GM10248 (cell line): ENCODE measurements around the gene DPP7.
A peak's percentile ranks its signal among the peaks of the same experiment; 100 is the strongest.

Source experiments
- CTCF ChIA-PET: fragments of 300-600 bp; sonication (Branson Sonifier 250); formaldehyde crosslinking; extraction: SDS; loops from one replicate; lab custom pipeline; 2021; ENCODE audit warnings: antibody characterized with exemption; lab: Yijun Ruan, JAX
- POLR2A ChIA-PET: fragments of 350-650 bp; sonication (Branson Sonifier 250); formaldehyde crosslinking; extraction: SDS; loops from one replicate; lab custom pipeline; 2020; ENCODE audit warnings: antibody characterized with exemption; lab: Yijun Ruan, JAX
- DNase-seq: peaks from one replicate; pipeline ENCODE4 v3.0.0; 2012; ENCODE audit errors: extremely low spot score
- TF ChIP-seq, protein P1 (sequence below): IDR thresholded peaks from 2 replicates; pipeline ENCODE4 v1.5.1; 2012; ENCODE audit warnings: mild to moderate bottlenecking, low read depth; ENCODE audit errors: extremely low read depth, missing control alignments, control extremely low read depth

The DPP7 gene

DNA sequence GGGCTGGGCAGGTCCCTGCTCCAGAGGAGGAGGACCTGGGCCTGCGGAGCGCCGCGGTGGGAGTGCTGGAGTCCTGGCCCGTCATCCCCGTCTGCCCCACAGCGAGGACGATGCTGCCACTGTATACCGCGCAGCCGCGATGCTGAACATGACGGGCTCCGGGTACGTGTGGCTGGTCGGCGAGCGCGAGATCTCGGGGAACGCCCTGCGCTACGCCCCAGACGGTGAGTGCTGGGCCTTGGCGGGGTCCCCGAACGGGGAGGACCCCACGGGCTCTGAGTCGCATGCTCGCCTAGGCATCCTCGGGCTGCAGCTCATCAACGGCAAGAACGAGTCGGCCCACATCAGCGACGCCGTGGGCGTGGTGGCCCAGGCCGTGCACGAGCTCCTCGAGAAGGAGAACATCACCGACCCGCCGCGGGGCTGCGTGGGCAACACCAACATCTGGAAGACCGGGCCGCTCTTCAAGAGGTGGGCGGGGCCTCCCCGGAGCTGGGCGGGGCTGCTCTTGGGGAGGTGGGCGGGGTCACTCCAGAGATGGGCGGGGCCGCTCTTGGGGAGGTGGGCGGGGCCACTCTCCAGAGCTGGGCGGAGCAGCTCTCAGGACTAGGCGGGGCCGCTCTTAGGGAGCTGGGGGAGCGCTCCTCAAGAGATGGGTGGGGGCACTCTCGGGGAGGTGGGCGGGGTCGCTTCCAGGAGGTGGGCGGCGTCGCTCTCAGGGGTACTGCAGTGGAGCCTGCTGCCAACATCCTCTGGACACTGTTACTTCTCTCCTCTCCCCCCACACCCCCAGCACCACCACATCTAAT is 42.2 kb upstream of the DPP7 start:
- ChIA-PET CTCF (interaction anchor here (0.6 to 2.2 kb wide), 10 partner anchors 10 to 128 kb away, joined by 3 to 7 read pairs (median 3); partner anchors contain the start of genes ABCA2, ANAPC2, GRIN1 and RNF224), POLR2A (interaction anchor here (1.2 kb wide), 1 partner anchor 84 kb away, joined by 5 read pairs; the partner anchor contains the start of gene TUBB4B)
- TF ChIP-seq, protein P1, sequence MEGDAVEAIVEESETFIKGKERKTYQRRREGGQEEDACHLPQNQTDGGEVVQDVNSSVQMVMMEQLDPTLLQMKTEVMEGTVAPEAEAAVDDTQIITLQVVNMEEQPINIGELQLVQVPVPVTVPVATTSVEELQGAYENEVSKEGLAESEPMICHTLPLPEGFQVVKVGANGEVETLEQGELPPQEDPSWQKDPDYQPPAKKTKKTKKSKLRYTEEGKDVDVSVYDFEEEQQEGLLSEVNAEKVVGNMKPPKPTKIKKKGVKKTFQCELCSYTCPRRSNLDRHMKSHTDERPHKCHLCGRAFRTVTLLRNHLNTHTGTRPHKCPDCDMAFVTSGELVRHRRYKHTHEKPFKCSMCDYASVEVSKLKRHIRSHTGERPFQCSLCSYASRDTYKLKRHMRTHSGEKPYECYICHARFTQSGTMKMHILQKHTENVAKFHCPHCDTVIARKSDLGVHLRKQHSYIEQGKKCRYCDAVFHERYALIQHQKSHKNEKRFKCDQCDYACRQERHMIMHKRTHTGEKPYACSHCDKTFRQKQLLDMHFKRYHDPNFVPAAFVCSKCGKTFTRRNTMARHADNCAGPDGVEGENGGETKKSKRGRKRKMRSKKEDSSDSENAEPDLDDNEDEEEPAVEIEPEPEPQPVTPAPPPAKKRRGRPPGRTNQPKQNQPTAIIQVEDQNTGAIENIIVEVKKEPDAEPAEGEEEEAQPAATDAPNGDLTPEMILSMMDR = no peak
- peak; percentile 83 for DNase-seq

DNA sequence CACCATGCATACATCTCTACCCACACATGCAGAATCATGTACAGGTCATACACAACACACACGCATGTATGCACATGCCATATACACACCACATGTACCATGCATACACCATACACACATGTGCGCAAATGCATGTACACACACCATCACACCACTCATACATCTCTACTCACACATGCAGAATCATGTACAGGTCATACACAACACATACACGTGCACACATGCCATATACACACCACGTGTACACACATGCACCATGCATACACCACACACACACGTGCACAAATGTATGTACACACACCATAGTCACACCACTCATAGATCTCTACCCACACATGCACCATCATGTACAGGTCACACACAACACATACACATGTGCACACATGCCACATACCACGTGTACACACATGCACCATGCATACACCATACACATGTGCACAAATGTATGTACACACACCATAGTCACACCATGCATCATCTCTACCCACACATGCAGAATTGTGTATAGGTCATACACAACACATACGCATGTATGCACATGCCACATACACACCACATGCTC is 38.4 kb upstream of the DPP7 start:
- TF ChIP-seq, protein P1 = no peak
- CTCF ChIA-PET = no interaction called here
- POLR2A ChIA-PET = no interaction called here
- DNase-seq = no peak

DNA sequence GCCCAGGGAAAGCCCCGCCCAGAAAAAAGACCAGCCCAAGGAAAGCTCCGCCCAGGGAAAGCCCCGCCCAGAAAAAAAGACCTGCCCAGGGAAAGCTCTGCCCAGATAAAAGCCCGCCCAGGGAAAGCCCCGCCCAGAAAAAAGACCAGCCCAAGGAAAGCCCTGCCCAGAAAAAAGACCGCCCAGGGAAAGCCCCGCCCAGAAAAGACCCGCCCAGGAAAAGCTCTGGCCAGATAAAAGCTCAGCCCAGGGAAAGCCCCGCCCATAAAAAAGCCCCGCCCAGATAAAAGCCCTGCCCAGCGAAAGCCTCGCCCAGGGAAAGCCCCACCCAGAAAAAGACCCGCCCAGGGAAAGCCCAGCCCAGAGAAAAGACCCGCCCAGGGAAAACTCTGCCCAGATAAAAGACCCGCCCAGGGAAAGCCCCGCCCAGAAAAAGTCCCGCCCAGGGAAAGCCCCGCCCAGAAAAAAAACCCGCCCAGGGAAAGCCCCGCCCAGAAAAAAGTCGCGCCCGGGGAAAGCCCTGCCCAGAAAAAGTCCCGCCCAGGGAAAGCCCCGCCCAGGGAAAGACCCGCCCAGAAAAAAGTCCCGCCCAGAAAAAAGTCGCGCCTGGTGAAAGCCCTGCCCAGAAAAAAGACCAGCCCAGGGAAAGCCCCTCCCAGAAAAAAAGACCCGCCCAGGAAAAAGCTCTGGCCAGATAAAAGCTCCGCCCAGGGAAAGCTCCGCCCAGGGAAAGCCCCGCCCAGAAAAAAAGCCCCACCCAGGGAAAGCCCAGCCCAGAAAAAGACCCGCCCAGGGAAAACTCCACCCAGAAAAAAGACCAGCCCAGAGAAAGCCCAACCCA is 36.3 kb upstream of the DPP7 start:
- TF ChIP-seq, protein P1 = no peak
- POLR2A ChIA-PET = interaction anchor here (0.5 to 2.2 kb wide), 17 partner anchors 11 to 741 kb away, joined by 3 to 24 read pairs (median 5); partner anchors contain the start of genes MAN1B1, PAXX, TOR4A and TPRN
- peak; percentile 89 for DNase-seq
- CTCF ChIA-PET = interaction anchor here (0.7 to 1.9 kb wide), 10 partner anchors 22 to 122 kb away, joined by 3 to 12 read pairs (median 4); partner anchors contain the start of genes ANAPC2 and SSNA1

DNA sequence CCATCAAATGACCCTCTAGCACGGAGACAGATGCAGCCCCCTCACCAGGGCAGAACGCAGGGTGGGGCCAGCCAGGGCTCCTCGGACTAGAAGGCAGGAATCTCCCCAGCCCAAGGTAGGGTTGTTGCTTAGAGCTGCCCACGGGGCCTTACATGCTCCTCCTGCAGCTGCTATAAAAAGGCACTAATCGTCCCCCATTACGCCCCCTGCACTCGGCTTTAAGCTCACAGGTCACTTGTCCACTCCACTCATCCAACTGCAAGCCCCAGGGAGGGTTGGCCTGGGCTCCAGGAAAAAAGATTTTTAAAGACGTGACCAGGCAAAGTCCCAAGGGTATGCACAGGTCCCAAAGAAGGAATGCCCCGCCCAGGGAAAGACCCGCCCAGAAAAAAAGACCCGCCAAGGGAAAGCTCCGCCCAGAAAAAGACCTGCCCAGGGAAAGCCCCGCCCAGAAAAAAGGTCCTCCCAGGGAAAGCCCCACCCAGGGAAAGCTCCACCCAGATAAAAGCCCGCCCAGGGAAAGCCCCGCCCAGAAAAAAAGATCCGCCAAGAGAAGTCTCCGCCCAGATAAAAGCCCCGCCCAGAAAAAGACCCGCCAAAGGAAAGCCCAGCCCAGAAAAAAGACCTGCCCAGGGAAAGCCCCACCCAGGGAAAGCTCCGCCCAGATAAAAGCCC is 35.5 kb upstream of the DPP7 start:
- ChIA-PET POLR2A (interaction anchor here (0.6 to 2.2 kb wide), 11 partner anchors 10 to 158 kb away, joined by 3 to 24 read pairs (median 5); partner anchors contain the start of genes PAXX, TOR4A, TPRN and TUBB4B), CTCF (interaction anchor here (0.8 to 1.9 kb wide), 10 partner anchors 10 to 121 kb away, joined by 3 to 12 read pairs (median 4); partner anchors contain the start of genes ANAPC2, NPDC1 and SSNA1)
- TF ChIP-seq, protein P1 = no peak
- peak; percentile 89 for DNase-seq

DNA sequence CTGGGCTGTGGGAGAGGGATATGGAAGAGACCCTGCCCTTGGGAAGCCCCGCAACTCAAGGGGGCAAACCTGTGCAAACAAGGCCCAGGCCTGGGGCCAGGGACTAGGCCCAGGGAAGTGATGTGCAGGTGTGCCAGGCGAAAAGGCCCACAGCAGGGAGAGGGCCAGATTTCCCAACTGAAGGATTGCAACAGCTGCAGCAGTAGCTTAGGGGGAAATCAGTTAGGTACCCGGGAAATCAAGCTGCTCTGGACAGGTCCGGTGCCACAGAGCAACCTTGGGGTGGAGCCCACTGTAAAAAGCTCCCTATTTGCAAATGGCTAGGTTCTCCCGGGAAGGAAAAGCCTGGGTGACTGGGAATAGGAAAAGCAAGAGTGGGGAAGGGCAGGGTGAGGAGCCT is 34.8 kb upstream of the DPP7 start:
- TF ChIP-seq, protein P1 = no peak
- no peak for DNase-seq
- ChIA-PET CTCF (interaction anchor here (0.9 to 1.9 kb wide), 7 partner anchors 9 to 120 kb away, joined by 3 to 12 read pairs (median 3); partner anchors contain the start of genes NDOR1, NPDC1 and TMEM203), POLR2A (interaction anchor here (0.7 kb wide), 1 partner anchor 91 kb away, joined by 3 read pairs; no protein-coding TSS in a partner anchor)
